H4 (cell line): ENCODE data around the gene GID8. TPM values are rescaled to one million over a fixed set of nuclear protein-coding genes. Genes with fewer than 3 reads are reported as not detected.
"Not testable (repeated sequence)": the region's sequence is repeated elsewhere in the genome, so short reads cannot be mapped to it uniquely, and the experiment has no call there.

Source experiments
- DNase-seq: peaks from one replicate; pipeline ENCODE4 v3.0.0-alpha.2; 2015; ENCODE audit warnings: low spot score
- total RNA-seq: library from RNA; depleted of rRNA; stranded (reverse); fragments of >200 nt; shearing (Covaris generic); gene quantifications from 2 replicates; pipeline ENCODE4 v1.2.3, GENCODE V29; 2014

The GID8 gene
- total RNA-seq, 1 experiment from 2014 or later, result 23.7 TPM

DNA sequence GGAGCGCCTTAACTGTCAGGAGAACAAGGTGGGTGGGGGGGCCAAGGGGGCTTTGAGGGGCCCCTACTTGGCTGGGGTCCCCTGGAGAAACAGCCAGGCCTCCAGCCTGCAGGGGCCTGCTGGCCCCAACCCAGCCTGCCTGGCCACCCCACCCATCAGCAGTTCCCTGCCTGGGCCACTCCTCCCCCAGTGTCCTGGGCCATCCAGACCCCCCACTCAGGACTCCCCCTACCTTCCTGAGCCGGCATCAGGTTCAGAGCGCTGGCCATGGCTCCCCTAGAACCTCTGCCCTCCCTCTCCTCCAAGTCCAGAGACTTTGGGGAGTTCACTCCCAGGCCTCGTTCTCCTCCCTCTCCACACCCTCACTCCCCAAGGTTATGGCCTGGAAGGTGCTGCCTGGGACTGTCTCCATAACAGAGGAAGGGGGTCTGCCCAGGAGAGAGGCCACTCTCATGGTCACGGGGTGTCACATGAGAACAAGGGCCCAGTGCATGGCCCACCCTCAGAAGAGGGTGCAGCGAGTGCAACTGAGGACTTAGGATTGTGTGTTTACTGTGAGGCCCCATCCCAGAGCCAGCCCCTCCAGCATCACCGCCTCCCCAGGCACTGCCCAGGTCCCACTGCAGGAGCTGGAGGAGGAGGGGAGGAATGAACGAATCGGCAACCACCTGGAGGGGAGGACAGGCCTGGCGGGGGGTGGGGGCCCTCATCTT, 20.6 kb downstream of the GID8 start:
- DNase-seq, result no peak

DNA sequence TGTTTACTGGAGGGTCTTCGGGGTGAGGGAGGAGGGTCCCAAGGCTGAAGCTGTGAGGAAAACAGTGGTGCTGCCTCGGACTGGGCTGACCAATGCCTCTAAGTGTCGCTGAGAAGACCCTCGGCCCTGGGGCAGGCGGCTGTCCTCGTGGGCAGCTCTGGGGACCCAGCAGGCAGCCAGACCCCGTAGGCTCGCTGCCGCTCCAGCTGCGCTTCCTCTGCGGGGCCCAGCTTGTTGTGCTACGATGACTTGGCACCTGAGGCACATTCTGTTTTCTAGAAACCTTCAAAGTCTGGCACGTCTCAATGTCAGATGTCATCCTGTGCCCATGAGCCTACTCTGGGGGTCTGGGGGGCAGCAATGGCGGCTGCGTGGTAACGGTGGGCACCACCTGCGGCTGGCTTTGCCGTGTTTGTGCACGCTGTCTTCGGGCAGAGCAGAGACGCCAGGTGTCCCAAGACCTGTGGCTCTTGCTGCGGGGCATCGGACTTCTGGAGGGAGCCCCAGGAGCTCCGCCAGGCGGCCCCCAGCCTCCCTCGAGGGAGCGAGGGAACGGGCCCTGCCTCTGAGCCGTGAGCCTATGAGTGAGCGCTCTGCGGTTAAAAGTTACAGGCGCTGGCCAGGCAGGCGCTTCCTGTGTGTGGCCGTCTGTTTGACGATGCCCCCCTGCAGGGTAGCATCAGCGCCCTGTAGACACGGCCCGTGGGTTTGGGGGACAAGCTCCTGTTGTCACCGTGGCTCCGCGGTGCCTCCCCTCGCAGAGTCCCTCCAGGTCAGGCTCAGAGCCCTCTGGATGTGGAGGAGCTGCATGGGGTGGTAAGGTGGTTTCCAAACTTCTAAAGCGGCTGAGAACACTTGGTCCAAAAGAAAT, 21.4 kb downstream of the GID8 start:
- no peak for DNase-seq

DNA sequence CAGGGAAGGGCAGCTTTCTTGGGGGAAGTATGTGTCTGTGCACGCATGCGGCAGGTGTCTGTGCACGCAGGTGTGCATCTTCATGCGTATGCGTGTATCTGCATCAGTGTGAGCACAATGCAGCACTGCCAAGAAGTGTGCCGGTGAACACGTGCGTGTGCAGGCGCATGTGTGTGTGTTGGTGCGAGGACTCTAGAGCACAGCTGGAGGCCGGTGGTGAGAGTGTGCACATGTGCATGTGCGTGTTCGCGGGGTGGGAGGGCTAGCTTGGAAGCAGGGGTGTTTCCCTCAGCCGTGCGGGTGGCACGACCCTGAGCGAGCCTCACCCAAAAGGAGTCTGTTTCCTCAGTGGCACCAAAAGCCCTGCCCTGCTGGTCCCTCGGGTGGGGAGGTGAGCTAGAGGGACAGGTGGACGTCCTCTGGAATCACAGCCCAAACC, 22.1 kb downstream of the GID8 start:
- no peak for DNase-seq

DNA sequence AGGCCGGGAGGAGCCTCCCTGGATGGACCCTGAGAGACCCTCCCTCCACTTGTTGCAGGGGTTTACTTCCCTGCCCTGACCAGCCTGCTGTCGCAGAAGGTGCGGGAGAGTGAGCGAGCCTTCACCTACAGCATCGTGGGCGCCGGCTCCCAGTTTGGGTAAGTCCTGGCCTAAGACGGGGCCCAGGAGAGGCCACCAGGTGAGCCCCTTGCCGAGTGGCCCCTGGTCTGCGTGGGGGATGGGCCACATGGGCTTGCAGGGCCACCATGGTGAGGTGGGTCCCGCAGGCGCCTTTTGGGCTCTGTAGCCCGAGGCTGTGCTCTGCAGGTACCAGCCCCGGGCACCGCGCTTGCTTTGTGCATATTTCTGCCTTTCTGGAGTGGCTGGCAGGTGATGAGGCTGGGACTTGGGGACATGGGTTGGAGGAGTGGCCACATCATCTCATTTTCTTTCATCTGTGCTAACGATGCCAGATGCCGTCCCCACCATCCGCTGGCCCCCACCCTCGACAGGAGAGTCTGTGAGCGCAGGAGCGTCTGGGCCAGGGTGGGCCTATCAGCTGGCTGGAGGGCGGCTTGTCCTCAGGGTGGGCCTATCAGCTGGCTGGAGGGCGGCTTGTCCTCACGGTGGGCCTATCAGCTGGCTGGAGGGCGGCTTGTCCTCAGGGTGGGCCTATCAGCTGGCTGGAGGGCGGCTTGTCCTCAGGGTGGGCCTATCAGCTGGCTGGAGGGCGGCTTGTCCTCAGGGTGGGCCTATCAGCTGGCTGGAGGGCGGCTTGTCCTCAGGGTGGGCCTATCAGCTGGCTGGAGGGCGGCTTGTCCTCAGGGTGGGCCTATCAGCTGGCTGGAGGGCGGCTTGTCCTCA, 22.7 kb downstream of the GID8 start:
- not testable (repeated sequence) for DNase-seq

DNA sequence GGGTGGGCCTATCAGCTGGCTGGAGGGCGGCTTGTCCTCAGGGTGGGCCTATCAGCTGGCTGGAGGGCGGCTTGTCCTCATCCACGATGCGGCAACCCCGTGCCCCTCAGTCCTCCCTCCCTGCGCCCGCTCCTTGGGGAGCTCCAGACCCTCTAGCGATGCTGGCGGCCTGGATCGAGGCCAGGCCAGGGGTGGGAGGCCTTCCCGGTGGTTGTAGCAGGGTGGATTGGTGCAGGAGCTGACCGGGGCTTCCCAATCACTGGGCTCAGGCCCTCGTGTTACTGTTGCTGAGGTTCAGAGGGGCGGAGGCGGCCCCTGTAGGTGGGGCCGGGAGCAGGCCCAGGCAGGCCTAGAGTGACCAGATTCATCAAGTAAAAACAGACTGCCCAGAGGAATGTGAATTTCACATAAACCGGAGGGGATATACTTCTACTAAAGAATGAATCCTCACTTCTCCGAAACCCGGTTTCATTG, 23.4 kb downstream of the GID8 start:
- DNase-seq, result no peak

DNA sequence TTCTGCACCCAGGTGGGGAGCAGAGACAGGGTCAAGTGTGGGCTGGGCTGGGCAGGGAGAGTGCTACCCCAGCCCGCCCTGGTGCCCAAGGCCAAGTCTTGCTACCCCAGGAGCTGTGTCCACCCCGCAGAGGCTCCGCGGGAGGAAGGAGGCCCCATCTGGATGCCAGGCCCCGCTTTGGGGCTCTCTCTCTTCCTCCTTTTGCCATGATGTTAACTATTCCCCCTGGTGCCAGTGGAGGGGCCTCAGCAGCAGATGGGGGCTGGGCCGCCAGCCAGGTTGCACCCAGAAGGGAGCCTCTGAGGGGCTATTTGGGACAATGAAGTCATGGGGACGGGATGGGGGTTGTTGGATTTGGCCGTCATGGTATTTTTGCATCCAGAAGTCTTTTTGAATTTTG, 23.9 kb downstream of the GID8 start:
- DNase-seq, result no peak

DNA sequence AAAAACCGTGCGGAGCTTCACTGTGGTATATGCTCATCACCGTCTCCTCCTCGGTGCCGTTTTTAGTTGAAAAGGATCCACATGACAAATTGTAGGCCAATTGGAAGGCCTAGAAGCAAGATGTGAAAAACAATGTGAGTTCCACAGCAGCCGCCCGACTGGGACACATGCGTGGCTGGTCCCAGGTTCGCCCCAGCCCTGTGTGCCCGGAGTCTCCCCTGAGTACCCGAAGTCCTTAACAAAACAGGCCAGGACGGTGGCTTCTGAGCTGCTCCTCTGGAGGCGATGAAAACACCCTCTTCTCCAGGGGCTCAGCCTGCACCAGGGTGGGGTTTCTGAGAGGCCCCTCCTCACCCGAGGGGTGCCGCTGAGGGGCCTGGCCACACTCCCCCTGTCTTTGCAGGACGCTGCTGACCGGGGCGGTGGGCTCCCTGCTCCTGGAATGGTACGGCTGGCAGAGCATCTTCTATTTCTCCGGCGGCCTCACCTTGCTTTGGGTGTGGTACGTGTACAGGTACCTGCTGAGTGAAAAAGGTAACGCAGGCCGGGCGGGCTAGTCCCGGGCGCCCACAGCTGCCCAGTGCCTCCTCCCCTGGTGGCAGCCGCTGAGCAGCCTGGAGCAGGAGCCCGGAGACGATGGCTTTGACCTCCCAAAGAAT, 24.4 kb downstream of the GID8 start:
- no peak for DNase-seq

DNA sequence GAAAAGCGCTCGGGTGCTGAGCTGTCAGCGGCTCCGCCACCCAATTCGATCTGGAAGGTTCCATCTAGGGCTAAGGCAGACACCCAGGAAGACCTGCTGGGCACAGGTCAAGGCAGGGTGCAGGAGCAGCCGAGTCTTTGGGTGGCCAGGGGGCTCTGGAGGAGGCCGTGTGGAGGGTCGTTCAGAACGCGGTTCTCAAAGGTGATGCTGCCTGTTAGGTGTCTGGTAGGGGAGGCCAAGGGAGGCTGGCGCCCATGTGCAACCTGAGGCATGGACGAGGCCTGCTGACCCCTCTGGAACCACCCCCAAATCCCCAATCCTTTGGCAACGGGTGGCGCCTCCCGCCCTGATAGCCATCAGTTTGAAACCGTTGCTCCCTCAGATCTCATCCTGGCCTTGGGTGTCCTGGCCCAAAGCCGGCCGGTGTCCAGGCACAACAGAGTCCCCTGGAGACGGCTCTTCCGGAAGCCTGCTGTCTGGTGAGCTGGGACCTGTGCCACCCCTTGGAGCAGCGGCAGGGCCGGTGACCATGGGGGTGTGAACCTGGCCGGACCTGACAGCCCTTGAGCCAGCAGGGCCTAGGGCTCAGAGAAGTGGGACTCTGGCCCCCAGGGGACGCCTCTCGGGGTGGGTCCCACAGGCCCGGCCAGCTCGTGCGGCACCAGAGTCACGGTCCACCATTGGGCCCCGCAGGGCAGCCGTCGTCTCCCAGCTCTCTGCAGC, 25.1 kb downstream of the GID8 start:
- DNase-seq, result no peak

DNA sequence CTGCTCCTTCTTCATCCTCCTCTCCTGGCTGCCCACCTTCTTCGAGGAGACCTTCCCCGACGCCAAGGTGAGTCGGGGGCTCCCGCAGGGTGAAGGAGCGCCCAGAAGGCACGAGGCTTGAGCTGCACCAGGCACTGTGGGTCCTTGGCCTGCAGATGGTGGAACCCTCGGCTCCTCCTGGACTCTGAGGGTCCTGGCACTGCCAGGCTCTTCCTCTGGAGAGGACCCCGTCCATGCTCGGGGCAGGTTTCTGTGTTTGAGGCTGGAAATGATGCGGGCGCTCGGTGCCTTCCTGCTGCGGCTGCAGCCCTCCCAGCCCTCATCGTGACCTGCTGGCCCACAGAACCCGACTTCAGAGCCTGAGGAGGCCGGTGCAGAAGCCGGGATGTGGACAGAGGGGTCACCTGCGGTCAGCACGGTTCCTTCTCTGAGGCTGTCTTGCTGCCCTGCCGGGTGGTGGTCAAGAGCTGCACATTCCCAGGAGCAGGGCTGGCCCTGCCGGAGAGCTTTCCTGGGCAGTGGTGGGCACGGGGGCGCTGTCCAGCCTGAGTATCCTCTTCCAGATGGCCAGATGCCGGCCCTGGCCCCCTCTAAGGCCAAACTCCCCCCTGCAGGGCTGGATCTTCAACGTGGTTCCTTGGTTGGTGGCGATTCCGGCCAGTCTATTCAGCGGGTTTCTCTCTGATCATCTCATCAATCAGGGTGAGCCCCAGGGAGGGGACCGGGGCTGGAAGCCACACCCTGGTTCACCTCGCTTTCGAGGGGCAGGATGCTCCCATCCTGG, 25.9 kb downstream of the GID8 start:
- no peak for DNase-seq

DNA sequence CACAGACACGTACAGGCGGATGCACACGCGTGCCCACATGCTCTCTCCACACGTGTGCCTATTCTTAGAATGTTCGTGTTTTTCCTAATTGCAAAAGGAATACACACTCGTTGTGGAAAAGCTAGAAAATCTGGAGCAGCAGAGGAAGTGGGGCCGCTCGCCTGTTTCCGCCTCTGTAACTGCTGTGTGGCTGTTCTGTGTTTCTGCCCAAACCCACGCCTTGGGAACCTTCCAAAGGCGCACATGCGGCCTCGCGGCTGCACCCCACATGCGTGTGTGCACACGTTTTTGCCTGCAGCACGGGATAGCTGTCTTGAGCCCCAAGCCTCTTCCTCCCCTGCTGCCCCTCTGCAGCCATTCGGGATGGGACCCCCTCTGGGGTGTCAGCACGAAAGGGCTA, 26.8 kb downstream of the GID8 start:
- DNase-seq, result no peak

DNA sequence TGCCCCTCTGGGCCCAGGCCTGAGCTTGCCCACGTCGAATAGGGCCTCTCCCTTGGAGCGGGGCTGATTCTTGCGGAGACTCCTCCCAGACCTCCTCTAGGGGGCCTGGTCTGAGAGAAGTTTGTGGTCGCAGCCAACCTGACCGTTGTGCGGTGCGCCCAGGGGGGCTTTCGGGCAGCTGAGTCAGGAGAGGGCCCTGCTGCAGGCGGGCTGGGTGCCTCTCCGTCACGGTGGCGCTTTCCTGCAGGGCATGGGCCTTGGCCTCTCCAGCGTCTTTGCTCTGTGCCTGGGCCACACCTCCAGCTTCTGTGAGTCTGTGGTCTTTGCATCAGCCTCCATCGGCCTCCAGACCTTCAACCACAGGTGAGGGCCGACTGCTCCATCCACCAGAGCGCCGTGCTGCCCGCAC, 27.4 kb downstream of the GID8 start:
- DNase-seq, result no peak

DNA sequence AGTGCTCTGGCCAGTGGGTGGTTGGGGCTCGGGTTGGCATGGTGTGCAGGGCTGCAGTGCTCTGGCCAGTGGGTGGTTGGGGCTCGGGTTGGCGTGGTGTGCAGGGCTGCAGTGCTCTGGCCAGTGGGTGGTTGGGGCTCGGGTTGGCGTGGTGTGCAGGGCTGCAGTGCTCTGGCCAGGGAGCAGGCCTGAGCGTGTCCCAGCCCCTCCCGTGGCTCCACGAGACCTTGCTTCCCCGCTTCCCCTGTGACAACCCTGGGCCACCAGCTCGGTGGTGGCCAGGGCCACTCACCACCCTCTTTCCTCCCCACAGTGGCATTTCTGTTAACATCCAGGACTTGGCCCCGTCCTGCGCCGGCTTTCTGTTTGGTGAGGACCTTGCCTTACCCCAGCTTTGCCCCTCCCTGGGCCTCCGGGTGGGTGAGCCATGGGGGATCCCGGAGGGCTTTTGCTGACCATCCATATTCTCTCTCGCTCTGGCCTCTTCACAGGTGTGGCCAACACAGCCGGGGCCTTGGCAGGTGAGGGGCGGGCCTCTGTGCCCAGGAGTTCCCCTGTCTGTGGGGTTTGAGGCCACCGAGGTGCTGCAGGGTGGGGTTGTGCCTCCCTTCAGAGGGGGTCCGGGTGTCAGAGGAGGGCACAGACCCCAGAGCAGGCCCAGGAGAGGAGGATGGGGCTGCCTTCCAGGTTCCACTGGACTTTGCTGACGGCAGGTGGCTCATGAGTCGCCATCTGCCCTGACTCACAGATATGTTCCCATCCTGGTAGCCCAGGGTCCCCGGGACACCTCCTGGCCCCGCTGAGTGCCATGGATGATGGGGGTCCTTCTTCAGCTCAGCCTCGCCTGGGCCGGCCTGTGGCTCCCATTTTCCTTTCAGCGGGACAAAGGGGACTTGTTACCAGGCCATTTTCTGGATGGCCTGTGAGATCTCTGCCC, 28.5 kb downstream of the GID8 start:
- DNase-seq, result no peak

DNA sequence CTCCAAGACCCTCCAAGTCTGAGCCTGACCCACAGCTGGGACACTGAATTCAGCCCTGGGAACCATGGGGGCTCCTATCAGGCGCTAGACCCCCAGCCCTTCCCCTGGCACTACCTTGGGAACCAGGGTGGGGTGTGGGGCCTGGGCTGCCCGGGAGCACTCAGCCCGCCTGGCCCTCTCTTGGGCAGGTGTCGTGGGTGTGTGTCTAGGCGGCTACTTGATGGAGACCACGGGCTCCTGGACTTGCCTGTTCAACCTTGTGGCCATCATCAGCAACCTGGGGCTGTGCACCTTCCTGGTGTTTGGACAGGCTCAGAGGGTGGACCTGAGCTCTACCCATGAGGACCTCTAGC, 29.2 kb downstream of the GID8 start:
- no peak for DNase-seq

DNA sequence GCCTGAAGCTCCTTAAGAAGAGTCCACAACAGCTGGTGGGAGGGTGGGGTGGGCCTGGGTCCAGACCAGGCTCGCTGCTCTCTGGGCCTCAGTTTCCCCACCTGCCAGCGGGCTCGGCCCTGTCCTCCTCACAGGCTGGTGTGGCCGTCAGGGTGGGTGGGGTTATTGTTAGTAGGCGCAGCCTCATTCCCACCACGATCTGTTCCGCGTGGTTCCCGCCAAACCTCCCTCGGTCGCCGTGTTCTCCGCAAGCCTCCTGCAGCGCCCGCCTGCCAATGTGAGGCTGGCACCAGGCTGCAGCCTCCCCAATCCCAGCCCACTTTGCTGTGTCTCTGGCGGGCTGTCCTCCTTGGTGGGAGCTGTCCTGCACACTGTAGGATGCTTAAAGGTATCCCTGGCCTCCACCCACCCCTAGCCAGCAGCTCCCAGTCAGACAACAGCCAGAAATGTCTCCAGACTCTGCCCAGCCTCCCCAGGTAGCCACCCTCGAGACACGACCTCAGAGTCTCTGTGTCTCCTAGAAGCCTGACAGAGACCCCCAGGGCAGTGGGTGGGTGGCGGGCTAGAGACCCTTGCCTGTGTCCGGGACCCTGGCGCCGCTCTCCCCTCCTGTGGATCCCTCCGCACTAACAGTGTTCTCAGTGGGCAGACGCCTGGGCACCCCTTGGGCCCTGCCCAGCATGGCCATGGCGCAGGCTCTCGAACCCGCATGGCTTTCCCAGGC, 29.8 kb downstream of the GID8 start:
- no peak for DNase-seq

DNA sequence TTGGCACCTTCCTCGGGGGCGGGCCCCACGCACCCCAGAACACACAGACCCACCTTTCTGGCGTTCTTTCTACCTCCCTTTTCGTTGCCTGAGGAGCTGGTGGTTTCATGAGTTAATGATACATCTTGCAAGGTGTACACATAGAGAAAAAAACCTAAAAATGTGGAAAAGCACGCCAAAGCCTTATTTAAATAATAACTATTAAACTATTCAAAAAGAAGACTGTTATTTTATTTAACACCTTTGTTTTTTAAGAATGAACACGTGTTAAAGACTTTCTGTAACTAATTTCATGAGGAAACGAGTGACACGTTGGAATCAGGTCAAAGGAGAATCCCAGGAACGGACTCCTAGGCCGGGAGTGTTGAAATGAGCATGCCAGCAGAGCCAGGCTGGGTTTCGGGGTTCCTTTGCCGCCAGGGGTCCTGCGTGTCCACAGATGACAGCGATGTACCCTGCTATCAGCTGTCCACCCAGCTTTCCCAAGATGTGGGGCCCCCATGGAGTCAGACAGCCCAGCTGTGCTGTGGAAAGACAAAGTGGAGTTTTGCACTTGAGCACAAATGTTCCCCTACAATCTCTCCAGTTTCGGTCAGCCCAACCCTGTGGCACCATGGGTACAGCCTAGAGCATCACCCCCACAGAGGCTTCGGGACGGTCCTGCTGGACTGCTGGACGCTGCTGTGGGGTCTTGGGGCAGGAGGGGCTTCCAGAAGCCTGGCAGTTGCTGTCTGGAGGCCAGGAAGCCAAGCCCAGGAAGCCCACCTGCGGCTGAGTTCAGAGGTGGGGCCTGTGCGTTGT, 30.6 kb downstream of the GID8 start:
- DNase-seq, result no peak

DNA sequence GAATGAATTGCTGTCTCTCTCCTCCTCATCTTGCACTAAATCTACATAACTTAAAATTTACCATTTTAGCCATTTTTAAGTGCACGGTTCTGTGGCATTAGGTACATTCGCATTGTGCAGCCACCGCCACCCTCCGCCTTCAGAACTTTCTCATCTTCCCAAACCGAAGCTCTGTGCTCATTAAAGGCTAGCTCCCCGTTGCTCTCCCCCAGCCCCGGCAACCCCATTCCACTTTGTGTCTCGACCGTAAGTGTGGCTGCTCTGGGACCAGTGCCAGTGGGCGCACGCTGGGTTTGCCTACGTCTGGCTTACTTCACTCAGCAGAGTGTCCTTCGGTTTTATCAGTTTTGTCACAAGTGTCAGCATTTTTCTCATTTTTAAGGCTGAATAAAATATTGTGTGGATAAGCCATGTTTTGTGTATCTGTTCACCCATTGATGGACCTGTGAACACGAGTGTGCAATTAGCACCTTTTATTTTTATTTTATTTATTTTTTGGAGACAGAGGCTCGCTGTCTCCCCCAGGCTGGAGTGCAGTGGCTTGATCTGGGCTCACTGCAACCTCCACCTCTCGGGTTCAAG, 31.3 kb downstream of the GID8 start:
- DNase-seq, result no peak

DNA sequence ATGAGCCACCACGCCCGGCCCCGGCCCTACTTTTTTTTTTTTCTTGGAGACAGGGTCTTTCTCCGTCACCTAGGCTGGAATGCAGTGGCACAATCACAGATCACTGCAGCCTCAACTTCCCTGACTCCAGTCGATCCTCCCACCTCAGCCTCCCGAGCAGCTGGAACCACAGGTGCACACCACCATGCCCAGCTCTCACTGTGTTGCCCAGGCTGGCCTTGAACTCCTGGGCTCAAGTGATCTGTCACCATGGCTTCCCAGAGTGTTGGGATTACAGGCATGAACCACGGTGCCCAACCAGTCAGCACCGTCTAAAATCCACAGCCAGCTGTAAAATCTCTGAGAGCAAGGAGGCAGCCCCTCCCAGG, 32.0 kb downstream of the GID8 start:
- no peak for DNase-seq
